Muscle layer of duodenum (tissue), 2 donors: Measurements from ENCODE around the gene DHRS2.

Experiments used
- H3K27ac ChIP-seq: one replicate; pipeline ENCODE4 v1.7.0; 2013; ENCODE audit warnings: mild to moderate bottlenecking, low read length
- H3K27me3 ChIP-seq: one replicate; pipeline ENCODE4 v1.7.0; 2013; ENCODE audit warnings: low read depth, mild to moderate bottlenecking, control low read depth, low read length
- H3K36me3 ChIP-seq, 2 donors: one replicate each; pipeline ENCODE4 v1.7.0; 2013; ENCODE audit warnings: low read length in 2 of 2, control low read depth in 1 of 2, mild to moderate bottlenecking in 1 of 2; ENCODE audit not compliant: insufficient read depth in 2 of 2, control insufficient read depth in 1 of 2
- H3K4me1 ChIP-seq, 2 donors: one replicate each; pipeline ENCODE4 v1.7.0; 2013; ENCODE audit warnings: low read length in 2 of 2, mild to moderate bottlenecking in 2 of 2, control low read depth in 1 of 2, moderate library complexity in 1 of 2; ENCODE audit not compliant: insufficient read depth in 2 of 2, control insufficient read depth in 1 of 2
- H3K4me3 ChIP-seq, 2 donors: one replicate each; pipeline ENCODE4 v1.7.0; 2013; ENCODE audit warnings: low read length in 2 of 2, low read depth in 1 of 2, mild to moderate bottlenecking in 1 of 2
- H3K9me3 ChIP-seq, 2 donors: one replicate each; pipeline ENCODE4 v1.7.0; 2013; ENCODE audit warnings: low read length in 2 of 2, control low read depth in 1 of 2, mild to moderate bottlenecking in 1 of 2; ENCODE audit not compliant: control insufficient read depth in 1 of 2
- donor health status: healthy.

Gene DHRS2

DNA sequence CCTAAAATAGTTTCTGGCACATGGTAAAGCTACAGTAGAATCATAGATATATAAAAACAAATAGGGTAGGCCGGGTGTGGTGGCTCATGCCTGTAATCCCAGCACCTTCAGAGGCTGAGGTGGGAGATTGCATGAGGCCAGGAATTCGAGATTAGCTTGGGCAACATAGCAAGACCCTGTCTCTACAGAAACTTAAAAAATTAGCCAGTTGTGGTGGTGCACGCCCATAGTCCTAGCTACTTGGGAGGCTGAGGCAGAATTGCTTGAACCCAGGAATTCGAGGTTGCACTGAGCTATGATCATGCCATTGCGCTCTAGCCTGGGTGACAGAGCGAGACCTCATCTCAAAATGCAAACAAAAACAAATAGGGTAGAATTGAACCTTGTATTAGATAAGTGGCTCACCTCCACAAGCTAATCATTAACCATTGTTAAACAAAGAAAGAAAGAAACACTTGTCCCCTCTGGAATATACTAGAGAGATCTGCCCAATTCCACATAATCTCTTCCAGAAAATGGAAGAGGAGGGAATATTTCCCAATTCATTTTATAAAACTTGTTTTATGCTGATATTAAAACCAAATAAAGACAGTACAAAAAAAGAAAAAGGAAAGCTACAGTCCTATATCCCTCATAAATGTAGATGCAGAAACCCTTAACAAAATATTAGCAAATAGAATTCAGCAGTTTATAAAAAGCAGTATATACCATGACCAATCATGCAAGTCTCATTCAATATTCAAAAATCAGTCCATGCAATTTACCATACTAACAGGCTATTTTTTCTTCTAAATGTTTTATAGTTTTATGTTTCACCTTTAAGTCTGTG lies 22.7 kb upstream of the DHRS2 start:
- Histone ChIP-seq H3K9me3 (no peaks in the 10 kb centered on the region), H3K4me1 (peaks cover 0 to 13% of the 10 kb centered on the region in 2 donors), H3K27ac (peak overlapping the region; percentile 65), H3K4me3 (no peak overlapping the region), H3K36me3 (no peaks in the 10 kb centered on the region), H3K27me3 (no peaks in the 10 kb centered on the region)

- Histone ChIP-seq H3K4me3 (no peak overlapping the region), H3K4me1 (peaks cover 0 to 13% of the 10 kb centered on the region in 2 donors), H3K9me3 (no peaks in the 10 kb centered on the region), H3K27me3 (no peaks in the 10 kb centered on the region), H3K27ac (peak overlapping the region; percentile 65), H3K36me3 (no peaks in the 10 kb centered on the region)
Measured at GRCh38 chr14:23614395-23614828, 21.8 kb upstream of the DHRS2 start.

GRCh38 chr14:23615856-23616255 lies 20.3 kb upstream of the DHRS2 start:
- Histone ChIP-seq H3K9me3 (no peaks in the 10 kb centered on the region), H3K27ac (no peak overlapping the region), H3K4me1 (peaks cover 0 to 12% of the 10 kb centered on the region in 2 donors), H3K27me3 (no peaks in the 10 kb centered on the region), H3K36me3 (no peaks in the 10 kb centered on the region), H3K4me3 (no peak overlapping the region)

GRCh38 chr14:23617539-23617938 lies 18.6 kb upstream of the DHRS2 start:
- no peaks in the 10 kb centered on the region for H3K9me3 ChIP-seq
- no peak overlapping the region for H3K4me3 ChIP-seq
- H3K27me3 ChIP-seq = no peaks in the 10 kb centered on the region
- no peak overlapping the region for H3K27ac ChIP-seq
- H3K36me3 ChIP-seq = no peaks in the 10 kb centered on the region
- H3K4me1 ChIP-seq = peaks cover 0 to 4% of the 10 kb centered on the region in 2 donors

DNA sequence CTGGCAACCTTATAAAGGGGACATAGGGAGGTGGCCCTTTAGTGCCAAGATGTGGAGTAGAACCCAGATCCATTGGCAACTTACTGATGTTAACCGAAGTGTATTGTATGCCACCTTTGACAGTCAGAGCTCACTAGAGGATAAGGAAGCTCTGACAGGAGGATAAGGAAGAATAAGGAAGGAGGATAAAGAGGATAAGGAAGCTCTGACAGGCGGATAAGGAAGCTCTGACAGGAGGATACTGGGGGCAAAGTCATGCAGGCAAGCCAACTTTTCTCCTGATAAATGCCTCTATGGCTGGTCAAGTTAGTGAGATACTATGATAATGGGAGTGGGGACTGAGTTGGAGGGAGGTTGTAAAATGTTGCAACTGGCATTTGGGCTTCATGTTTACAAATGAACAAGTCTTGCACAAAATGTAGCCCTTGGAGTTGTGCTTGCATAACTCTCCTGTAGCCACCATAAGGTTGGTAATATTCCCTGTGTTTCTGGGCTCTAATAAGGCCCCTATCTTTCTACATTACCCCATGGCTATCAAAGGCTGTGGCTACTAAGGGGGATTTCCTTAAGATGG lies 17.7 kb upstream of the DHRS2 start:
- H3K36me3 ChIP-seq = no peaks in the 10 kb centered on the region
- H3K27me3 ChIP-seq = no peaks in the 10 kb centered on the region

DNA sequence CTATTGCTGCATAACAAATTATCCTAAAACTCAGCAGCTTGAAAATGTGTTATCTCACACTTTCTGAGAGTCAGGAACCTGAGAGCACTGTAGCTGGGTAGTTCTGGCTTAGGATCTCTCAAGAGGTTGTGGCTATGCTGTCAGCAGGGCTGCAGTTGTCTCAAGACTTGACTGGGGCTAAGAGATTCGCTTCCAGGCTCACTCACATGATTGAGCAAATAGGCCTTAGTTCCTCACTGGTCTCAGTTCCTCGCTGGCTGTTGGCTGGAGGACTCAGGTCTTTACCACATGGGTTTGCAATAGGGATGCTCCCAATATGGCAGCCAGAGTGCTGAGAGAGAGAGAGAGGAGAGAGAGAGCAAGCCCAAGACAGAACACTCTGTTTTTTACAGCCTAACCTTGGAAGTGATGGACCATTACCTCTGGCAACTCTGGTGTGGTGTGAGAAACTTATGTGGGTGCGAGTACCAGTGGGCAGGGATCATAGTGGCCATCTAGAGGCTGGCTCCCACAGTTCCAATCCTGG lies 15.9 kb upstream of the DHRS2 start:
- Histone ChIP-seq H3K4me3 (no peak overlapping the region), H3K4me1 (no peaks in the 10 kb centered on the region), H3K9me3 (peaks cover 0 to 4% of the 10 kb centered on the region in 2 donors), H3K27ac (no peak overlapping the region), H3K36me3 (no peaks in the 10 kb centered on the region), H3K27me3 (no peaks in the 10 kb centered on the region)

More for the DNA sequence above, 17.7 kb upstream of the DHRS2 start:
- H3K4me1 ChIP-seq = no peaks in the 10 kb centered on the region
- H3K27ac ChIP-seq = no peak overlapping the region
- H3K4me3 ChIP-seq = no peak overlapping the region
- H3K9me3 ChIP-seq = no peaks in the 10 kb centered on the region

- Histone ChIP-seq H3K27ac (no peak overlapping the region), H3K4me1 (no peaks in the 10 kb centered on the region), H3K27me3 (no peaks in the 10 kb centered on the region), H3K36me3 (no peaks in the 10 kb centered on the region), H3K9me3 (peaks cover 0 to 6% of the 10 kb centered on the region in 2 donors), H3K4me3 (no peak overlapping the region)
Measured at GRCh38 chr14:23621204-23621931, 14.8 kb upstream of the DHRS2 start.

GRCh38 chr14:23621932-23622730 lies 14.0 kb upstream of the DHRS2 start:
- H3K27me3 ChIP-seq = no peaks in the 10 kb centered on the region
- H3K4me3 ChIP-seq = no peak overlapping the region
- no peak overlapping the region for H3K27ac ChIP-seq
- H3K9me3 ChIP-seq = peaks cover 0 to 6% of the 10 kb centered on the region in 2 donors
- H3K4me1 ChIP-seq = no peaks in the 10 kb centered on the region
- H3K36me3 ChIP-seq = no peaks in the 10 kb centered on the region

DNA sequence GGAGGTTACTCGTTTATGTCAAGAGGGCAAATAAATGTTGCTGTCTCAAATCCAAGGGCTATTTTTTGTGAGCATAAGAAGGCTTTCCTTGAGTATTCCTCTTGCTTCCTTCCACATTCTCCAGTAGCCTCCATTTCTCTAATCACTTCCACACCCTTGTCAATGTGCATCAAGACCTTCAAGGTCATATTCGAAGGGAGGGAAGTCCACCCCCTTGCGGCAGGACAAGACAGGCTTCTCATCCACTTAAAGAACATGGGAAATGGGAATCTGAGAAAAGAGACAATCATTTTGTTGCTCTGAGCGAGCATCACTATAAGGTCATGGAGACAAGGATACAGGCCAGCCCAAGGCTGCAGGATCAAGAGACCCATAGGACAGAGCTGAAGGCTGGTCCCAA lies 13.2 kb upstream of the DHRS2 start:
- no peaks in the 10 kb centered on the region for H3K4me1 ChIP-seq
- no peaks in the 10 kb centered on the region for H3K27me3 ChIP-seq
- peaks cover 0 to 6% of the 10 kb centered on the region in 2 donors for H3K9me3 ChIP-seq
- H3K4me3 ChIP-seq = no peak overlapping the region
- no peak overlapping the region for H3K27ac ChIP-seq
- H3K36me3 ChIP-seq = no peaks in the 10 kb centered on the region

DNA sequence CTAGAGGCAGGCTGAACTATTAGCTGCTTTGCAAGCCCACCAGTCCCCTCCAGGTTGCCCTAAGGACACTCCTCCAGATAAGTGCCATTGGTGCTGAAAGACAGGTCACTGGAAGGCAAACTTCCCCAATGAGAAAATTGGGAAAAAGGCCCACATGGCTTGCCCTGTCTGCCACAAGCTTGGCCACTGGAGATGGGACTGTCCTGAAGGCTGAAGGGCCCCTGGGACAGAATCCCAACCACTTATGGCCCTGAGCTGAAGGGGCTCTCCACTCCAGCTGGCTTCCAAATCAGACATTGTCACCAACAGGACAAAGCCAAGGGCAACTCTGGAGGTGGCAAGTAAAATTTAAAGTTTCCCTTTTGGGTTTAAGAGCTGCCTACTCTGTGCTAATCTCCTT lies 12.2 kb upstream of the DHRS2 start:
- Histone ChIP-seq H3K36me3 (no peaks in the 10 kb centered on the region), H3K4me3 (no peak overlapping the region), H3K4me1 (no peaks in the 10 kb centered on the region), H3K9me3 (peaks cover 0 to 6% of the 10 kb centered on the region in 2 donors), H3K27me3 (no peaks in the 10 kb centered on the region), H3K27ac (no peak overlapping the region)
